Stimulated activated CD4-positive, alpha-beta T cell treated with anti-CD3 and anti-CD28 coated beads, TNF-alpha, amount 100 ng/mL, for 1 hour (primary cell): Measurements from ENCODE around the gene STK39.

ENCODE experiments used
- DNase-seq, 3 donors: peaks; one replicate each; pipeline ENCODE4 v3.0.0-alpha.2; 2020; ENCODE audit warnings: low read depth in 3 of 3, low spot score in 1 of 3

The STK39 gene

DNA sequence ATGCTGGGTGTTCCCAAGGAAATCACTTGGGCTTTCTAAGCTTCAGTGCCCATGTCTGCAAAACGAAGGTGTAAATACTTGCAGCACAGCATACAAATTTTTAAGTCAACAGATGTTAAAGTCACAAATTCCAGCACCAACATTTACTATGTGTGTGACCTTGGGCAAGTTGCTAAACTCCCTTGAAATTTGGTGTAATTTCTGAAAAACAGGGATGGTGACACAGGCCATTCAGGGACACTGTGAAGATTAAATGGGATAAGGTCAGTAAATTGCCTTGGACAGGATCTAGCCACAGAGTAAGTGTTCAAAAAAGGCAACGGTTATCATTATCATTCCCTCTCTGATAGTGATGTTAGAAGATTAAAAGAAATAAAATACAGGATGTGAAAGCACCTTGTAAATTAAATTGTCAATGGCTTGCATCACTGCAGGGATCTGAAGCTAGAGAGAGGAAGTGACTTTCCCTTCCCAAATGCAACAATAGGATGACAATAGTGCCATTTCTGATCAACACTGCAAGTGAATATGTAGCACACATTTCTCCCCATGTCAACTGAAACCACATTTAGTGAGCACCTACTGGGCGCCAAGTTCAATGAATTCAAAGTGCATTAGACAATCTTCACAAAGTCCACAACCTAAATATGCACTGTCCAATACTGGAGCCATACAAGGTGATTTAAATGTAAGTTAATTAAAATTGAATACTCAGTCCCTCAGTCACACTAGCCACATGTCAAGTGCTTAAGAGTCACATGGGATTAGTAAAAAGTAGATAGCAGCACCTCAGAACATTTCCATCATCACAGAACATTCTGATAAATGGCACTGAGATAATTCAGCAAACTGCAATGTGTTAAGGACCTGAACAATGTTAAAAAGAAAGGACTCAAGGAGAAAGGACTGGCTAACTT is 81.2 kb downstream of the STK39 start:
- no peak for DNase-seq

GRCh38 chr2:168165397-168165796 is 82.0 kb downstream of the STK39 start:
- no peak for DNase-seq

GRCh38 chr2:168160897-168161296 is 86.5 kb downstream of the STK39 start:
- no peak for DNase-seq

- no peak for DNase-seq
Observed at GRCh38 chr2:168159754-168160585, 87.4 kb downstream of the STK39 start.

DNA sequence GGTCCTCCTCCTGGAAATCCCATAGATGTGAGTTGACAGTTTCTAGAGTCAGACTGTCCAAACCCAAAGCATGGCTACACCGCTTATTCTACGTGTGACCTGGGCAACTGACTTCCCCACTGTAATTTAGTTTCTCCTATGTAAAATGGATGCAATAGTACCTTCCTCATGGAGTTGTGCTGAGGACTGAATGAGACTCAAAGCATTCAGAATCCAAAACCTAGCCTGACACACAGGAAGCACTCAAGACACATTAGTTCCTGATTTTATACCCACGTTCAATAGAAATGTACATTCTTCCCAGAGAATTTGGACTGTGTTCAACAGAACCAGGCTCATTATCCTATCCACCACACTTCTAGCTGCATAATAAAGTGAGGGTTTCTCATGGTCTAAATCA is 88.8 kb downstream of the STK39 start:
- no peak for DNase-seq

- DNase-seq: no peak
Observed at GRCh38 chr2:168157926-168158325, 89.5 kb downstream of the STK39 start.

GRCh38 chr2:168157070-168157469 is 90.3 kb downstream of the STK39 start:
- DNase-seq: no peak

DNA sequence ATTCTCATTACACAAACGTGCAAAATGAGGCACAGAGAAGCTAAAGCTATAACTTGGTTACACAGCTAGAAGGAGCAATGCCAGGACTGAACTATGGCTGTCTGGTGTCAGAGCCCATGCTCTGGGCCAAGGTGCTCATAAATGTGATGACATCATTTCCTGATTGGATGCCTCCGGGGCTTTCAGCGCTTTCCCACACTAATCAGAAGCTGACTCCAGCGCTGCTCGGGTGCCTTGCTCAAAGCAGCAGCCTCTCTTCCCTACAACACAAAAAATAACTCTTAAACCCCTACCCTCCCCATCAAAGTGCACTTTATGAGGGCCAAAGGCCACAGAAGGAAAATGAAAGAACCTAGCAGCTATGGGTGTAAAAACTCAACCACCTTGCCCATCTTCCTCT is 90.7 kb downstream of the STK39 start:
- DNase-seq: no peak

GRCh38 chr2:168155680-168156079 is 91.7 kb downstream of the STK39 start:
- no peak for DNase-seq

DNA sequence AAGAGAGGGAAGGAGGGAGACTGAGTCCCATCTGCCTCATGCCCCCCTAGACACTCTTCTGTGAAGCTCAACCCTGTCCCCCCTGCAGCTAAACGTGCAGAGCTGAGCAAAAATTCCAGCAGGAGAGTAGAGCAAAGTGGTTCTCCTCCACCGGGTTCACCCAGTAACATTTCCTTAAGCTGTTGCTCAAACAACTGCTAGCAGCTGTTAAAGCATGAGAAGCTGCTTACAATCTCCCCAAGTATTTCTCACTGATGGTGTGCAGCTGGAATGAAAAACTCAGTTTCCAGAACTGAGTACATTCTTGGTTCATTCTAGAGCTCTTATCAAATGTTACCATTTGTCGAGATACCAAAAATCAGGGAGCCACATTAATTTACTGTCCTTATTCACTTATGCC is 92.3 kb downstream of the STK39 start:
- DNase-seq: no peak

- no peak for DNase-seq
Observed at GRCh38 chr2:168152902-168153530, 94.4 kb downstream of the STK39 start.

GRCh38 chr2:168149986-168150385 is 97.4 kb downstream of the STK39 start:
- no peak for DNase-seq

DNA sequence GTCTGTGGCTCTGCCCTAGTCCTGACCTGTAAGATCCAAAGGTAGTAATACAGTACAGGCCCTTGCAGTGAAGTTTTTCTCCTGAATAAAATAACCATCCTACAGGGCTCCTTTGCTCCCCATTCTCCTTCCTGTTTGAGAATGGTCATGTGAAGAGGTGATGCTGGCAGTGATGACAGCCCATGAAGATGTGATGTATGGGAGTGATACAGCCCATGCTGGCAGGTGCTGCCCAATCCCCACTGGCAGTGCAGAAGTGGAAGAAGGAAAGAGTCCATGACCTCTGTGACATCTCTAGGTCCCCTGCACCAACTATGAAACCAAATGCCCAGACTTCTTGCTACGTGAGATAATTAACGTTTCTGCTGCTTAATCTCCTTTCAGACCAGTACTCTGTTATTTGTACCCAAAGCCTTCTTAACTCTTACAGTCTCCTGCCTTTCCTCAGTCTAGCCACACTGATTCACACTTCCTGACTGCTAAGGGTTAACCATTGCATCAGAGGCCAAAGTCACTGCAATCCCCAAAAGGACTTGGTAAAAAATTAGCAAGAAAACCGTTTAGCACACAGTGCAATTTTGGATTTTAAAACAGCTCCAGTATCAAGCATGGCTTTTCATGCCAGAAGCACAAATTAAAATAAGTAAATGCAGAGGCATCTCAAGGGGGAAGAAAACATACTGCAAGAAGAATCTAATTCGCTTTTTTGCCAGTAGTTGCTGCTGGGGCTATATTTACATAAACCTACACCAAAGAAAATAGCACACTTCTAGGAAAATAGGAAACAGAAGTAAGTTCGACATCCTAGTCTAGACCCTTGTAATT is 98.0 kb downstream of the STK39 start:
- DNase-seq: no peak

DNA sequence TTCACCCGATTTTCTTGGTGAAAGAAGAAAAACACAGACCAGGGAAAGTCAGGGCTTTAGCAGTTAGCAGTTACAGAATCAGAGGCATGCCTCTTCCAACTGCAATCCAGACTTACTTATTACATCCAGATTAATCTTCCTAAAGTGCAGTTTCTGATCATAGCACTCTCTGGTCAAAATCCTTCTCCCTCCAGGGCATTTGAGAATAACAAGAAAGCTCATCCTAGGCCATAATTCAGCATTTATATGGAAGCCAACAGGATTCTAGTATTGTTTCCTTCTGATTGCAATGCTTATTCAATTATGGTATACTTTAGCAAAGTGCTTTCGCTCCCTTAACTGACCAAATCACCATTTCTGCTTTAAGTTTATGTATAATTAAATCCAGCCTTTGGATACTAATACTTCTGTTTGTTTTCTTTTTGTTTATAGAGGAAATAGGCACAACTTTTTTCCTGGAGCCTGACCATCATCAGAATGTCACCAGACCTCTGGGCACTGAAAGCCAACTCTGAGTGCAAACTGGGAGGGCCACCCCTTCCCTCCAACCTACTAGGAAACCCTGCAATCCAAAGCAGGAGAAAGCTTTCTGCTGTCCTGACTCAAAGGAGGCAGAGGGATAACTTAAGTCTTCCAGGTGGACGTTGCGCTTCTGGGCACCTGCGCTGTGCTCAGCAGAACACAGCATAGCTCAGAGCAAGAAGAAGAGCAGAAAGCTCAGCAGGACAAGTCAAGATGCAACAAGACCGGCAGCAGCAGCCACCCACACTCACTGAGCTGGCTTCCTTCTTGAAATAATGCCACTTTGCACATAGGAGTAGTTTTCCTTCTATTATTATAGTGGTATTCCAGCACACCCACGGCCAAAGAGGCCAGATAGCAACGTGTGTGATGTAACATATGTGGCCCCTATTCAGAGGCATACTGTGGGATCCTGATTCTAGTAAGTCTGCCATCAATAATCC is 99.3 kb downstream of the STK39 start:
- DNase-seq: no peak

GRCh38 chr2:168146892-168147810 is 100.2 kb downstream of the STK39 start:
- no peak for DNase-seq

GRCh38 chr2:168145426-168146310 is 101.7 kb downstream of the STK39 start:
- DNase-seq: no peak

DNA sequence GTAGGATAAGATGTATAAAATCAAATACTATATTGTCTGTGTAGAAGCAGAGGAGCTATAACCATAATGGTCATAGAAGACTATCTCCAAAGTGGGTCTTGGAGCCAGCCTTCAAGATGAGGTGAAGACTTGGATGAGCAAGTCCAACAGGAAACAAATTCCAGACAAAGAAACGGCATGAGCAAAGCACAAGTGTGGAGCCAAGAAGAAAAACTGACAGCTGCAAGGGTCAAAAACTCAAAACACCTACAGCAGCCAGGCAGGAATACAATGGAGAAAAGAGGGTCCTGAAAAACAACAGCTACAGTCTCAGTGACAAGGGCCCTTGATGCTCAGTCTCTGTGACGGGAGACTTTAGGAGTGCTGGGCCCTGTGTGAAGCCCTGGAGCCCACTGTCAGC is 102.4 kb downstream of the STK39 start:
- DNase-seq: no peak

- DNase-seq: no peak
Observed at GRCh38 chr2:168143813-168144212, 103.6 kb downstream of the STK39 start.
